HepG2 (cell line): ENCODE measurements around the gene SS18L1. TPM values are rescaled to one million over a fixed set of nuclear protein-coding genes. Genes with fewer than 3 reads are reported as not detected.
A peak's percentile ranks its signal among the peaks of the same experiment; 100 is the strongest.

Experiments used
- AFF4 ChIP-seq: sonication (generic); formaldehyde crosslinking; IDR thresholded peaks from 2 replicates; pipeline ENCODE4 v1.4.0; 2020; ENCODE audit warnings: missing genetic modification reagents
- DMTF1 ChIP-seq: sonication (generic); formaldehyde crosslinking; IDR thresholded peaks from 2 replicates; pipeline ENCODE4 v1.4.0; 2020; ENCODE audit warnings: mild to moderate bottlenecking, missing genetic modification reagents
- DNMT3B ChIP-seq: conservative IDR thresholded peaks from 2 replicates; pipeline ENCODE4 v1.6.1; 2016; ENCODE audit warnings: missing biosample characterization, control low read depth
- ELF1 ChIP-seq: sonication (generic); formaldehyde crosslinking; IDR thresholded peaks from 2 replicates; pipeline ENCODE4 v1.4.0; 2020; ENCODE audit warnings: missing genetic modification reagents
- GPBP1L1 ChIP-seq: sonication (generic); formaldehyde crosslinking; IDR thresholded peaks from 2 replicates; pipeline ENCODE4 v1.5.0; 2020; ENCODE audit warnings: mild to moderate bottlenecking, missing genetic modification reagents
- HCFC1 ChIP-seq: fragments of 150-350 bp; IDR thresholded peaks from 2 replicates; pipeline ENCODE4 v1.6.1; 2014; ENCODE audit warnings: low read depth, low read length
- HHEX ChIP-seq: IDR thresholded peaks from 2 replicates; pipeline ENCODE4 v1.6.1; 2016; ENCODE audit warnings: control low read depth
- HMG20B ChIP-seq: conservative IDR thresholded peaks from 2 replicates; pipeline ENCODE4 v1.6.1; 2016; ENCODE audit warnings: missing genetic modification reagents, missing compliant biosample characterization
- KDM3A ChIP-seq: IDR thresholded peaks from 2 replicates; pipeline ENCODE4 v1.6.1; 2018; ENCODE audit warnings: low read depth, missing compliant biosample characterization
- MXI1 ChIP-seq: IDR thresholded peaks from 3 replicates; pipeline ENCODE4 v1.6.1; 2012; ENCODE audit warnings: low read depth, low read length, inconsistent platforms, borderline replicate concordance
- RFXANK ChIP-seq: IDR thresholded peaks from 2 replicates; pipeline ENCODE4 v1.6.1; 2016
- SMC3 ChIP-seq: IDR thresholded peaks from 2 replicates; pipeline ENCODE4 v1.6.1; 2011; ENCODE audit warnings: low read length, improper control_type of control experiment
- TFDP2 ChIP-seq: sonication (generic); formaldehyde crosslinking; IDR thresholded peaks from 2 replicates; pipeline ENCODE4 v1.4.0; 2020; ENCODE audit warnings: missing genetic modification reagents
- TGIF2 ChIP-seq: IDR thresholded peaks from 2 replicates; pipeline ENCODE4 v1.6.1; 2016; ENCODE audit warnings: control low read depth, missing compliant biosample characterization
- ZBTB21 ChIP-seq: sonication (generic); formaldehyde crosslinking; IDR thresholded peaks from 2 replicates; pipeline ENCODE4 v1.4.0; 2020; ENCODE audit warnings: missing genetic modification reagents
- ZNF232 ChIP-seq: sonication (generic); formaldehyde crosslinking; IDR thresholded peaks from 2 replicates; pipeline ENCODE4 v1.4.0; 2020; ENCODE audit warnings: missing genetic modification reagents, borderline replicate concordance
- ZNF256 ChIP-seq: sonication (generic); formaldehyde crosslinking; conservative IDR thresholded peaks from 2 replicates; pipeline ENCODE4 v1.4.0; 2020; ENCODE audit warnings: missing genetic modification reagents
- ZNF552 ChIP-seq: sonication (generic); formaldehyde crosslinking; IDR thresholded peaks from 2 replicates; pipeline ENCODE4 v1.9.0; 2022; ENCODE audit warnings: missing genetic modification reagents, mild to moderate bottlenecking, borderline replicate concordance
- ZNF605 ChIP-seq: sonication (generic); formaldehyde crosslinking; IDR thresholded peaks from 2 replicates; pipeline ENCODE4 v1.8.0; 2022; ENCODE audit warnings: mild to moderate bottlenecking, missing genetic modification reagents
- ZNF639 ChIP-seq: conservative IDR thresholded peaks from 2 replicates; pipeline ENCODE4 v1.6.1; 2018; ENCODE audit warnings: missing genetic modification reagents
- polyA plus RNA-seq, 8 experiments: library from polyadenylated mRNA; depleted of rRNA in 3 of 8; stranded (reverse) in 7 of 8; unstranded in 1 of 8; fragments of >200 nt; fragmentation: Illumina TruSeq in 4 of 8; extraction: Trizol in 4 of 8; gene quantifications; 2 replicates each; pipeline versions ENCODE4 v1.2.1 to v1.2.3, GENCODE V29; 2011 to 2016; ENCODE audit warnings: low read depth in 4 of 8, missing spikeins in 1 of 8, mixed read lengths in 1 of 8; ENCODE audit not compliant: insufficient read depth in 1 of 8
- total RNA-seq, 5 experiments: library from RNA; depleted of rRNA; stranded (reverse); fragments of >200 nt; fragmentation: Illumina TruSeq; extraction: Trizol; gene quantifications; 2 replicates each; pipeline ENCODE4 v1.2.3, GENCODE V29; 2016; ENCODE audit warnings: low read depth in 1 of 5

Gene SS18L1
- total and polyA plus RNA-seq, 2 of the 13 experiments (the other 11 are each of a cell fraction or from before 2014, with no cell fraction given) = 17.8 to 27.6 TPM

- TF ChIP-seq ZBTB21 (0 out of 2 replicates have a peak, but pooled peaks have one; percentile 2), ZNF232 (CRISPR knock-in tag) (peak; percentile 45; the same call in 1 of the 2 replicates), ZNF552 (CRISPR knock-in tag) (no peak), RFXANK (CRISPR knock-in tag) (no peak), DNMT3B (CRISPR knock-in tag) (no peak), ELF1 (CRISPR knock-in tag) (0 out of 2 replicates have a peak, but pooled peaks have one; percentile 10), TFDP2 (no peak), HHEX (CRISPR knock-in tag) (no peak), ZNF639 (no peak), ZNF256 (CRISPR knock-in tag) (no peak), HCFC1 (no peak), AFF4 (CRISPR knock-in tag) (no peak), SMC3 (peak; percentile 98), HMG20B (CRISPR knock-in tag) (no peak), ZNF605 (CRISPR knock-in tag) (no peak), GPBP1L1 (CRISPR knock-in tag) (no peak), MXI1 (peak; percentile 21; the same call in 1 of the 3 replicates), DMTF1 (no peak), KDM3A (CRISPR knock-in tag) (no peak; the same call in 1 of the 2 replicates), TGIF2 (no peak)
Observed at GRCh38 chr20:62136283-62137091, 7.1 kb upstream of the SS18L1 start (continued).
